GM12878 (cell line): ENCODE results near the gene DYRK4. TPM values are rescaled to one million over a fixed set of nuclear protein-coding genes. Genes with fewer than 3 reads are reported as not detected.

ENCODE experiments used
- ATAC-seq: fragments of 200-7000 bp; cut with Tn5 transposase; 3 replicates; pipeline ENCODE4 v1.9.1; 2020; ENCODE audit warnings: mild to moderate bottlenecking, moderate library complexity
- BruUV-seq: library from RNA; stranded (reverse); fragments of 400-500 nt; replicated peaks from 2 replicates; lab custom pipeline; 2021; lab: Mats Ljungman, UMichigan
- CTCF ChIA-PET: fragments of 300-600 bp; sonication (Branson Sonifier 250); formaldehyde crosslinking; extraction: SDS; loops from one replicate; lab custom pipeline; 2021; ENCODE audit warnings: inconsistent platforms; lab: Yijun Ruan, JAX
- POLR2A ChIA-PET: fragments of 350-600 bp; formaldehyde crosslinking; extraction: SDS; loops from one replicate; lab custom pipeline; 2021; ENCODE audit warnings: inconsistent platforms; lab: Charles Lee
- RAD21 ChIA-PET: fragments of 300-600 bp; sonication (Branson Sonifier 250); formaldehyde crosslinking; loops from one replicate; lab custom pipeline; 2023; ENCODE audit warnings: antibody characterized with exemption; ENCODE audit not compliant: unreplicated experiment; lab: Charles Lee
- SMC1A ChIA-PET: fragments of 300-600 bp; sonication (Branson Sonifier 250); formaldehyde crosslinking; loops from one replicate; lab custom pipeline; 2023; ENCODE audit not compliant: unreplicated experiment, uncharacterized antibody; lab: Charles Lee
- DNase-seq: peaks from one replicate; pipeline ENCODE4 v3.0.0-alpha.2; 2011; ENCODE audit warnings: low read depth, low spot score
- FAIRE-seq: peaks from 3 replicates; lab custom pipeline; 2011; peaks lifted over from hg19 to GRCh38; lab: Jason Lieb, UNC
- H2AFZ ChIP-seq: 2 replicates; pipeline ENCODE4 v1.6.0; 2011; ENCODE audit warnings: low read depth, low read length, control low read depth; ENCODE audit not compliant: control insufficient read depth
- H3K27ac ChIP-seq: 2 replicates; pipeline ENCODE4 v1.5.1; 2011; ENCODE audit warnings: control low read depth; ENCODE audit not compliant: control insufficient read depth, insufficient read depth
- H3K27me3 ChIP-seq, 2 experiments: replicated peaks in 1 of 2; 2 replicates each; pipeline versions ENCODE4 v1.6.0 to v1.6.1; 2011; ENCODE audit warnings: low read length in 1 of 2; ENCODE audit not compliant: control insufficient read depth in 2 of 2, insufficient read depth in 2 of 2
- H3K36me3 ChIP-seq, 2 experiments: 2 replicates each; pipeline ENCODE4 v1.5.1; 2011; ENCODE audit warnings: low read length in 1 of 2; ENCODE audit not compliant: control insufficient read depth in 2 of 2, insufficient read depth in 2 of 2
- H3K4me1 ChIP-seq: 2 replicates; pipeline ENCODE4 v1.6.1; 2011; ENCODE audit warnings: mild to moderate bottlenecking, low read length, moderate library complexity, mixed read lengths; ENCODE audit not compliant: control insufficient read depth, insufficient read depth
- H3K4me2 ChIP-seq: 2 replicates; pipeline ENCODE4 v1.6.0; 2011; ENCODE audit warnings: control low read depth; ENCODE audit not compliant: control insufficient read depth, insufficient read depth
- H3K4me3 ChIP-seq: fragments of 200-600 bp; sonication (generic); 2 replicates; pipeline ENCODE4 v1.5.1; 2016
- H3K79me2 ChIP-seq: 2 replicates; pipeline ENCODE4 v1.6.0; 2011; ENCODE audit warnings: low read length; ENCODE audit not compliant: control insufficient read depth, insufficient read depth
- H3K9ac ChIP-seq: 2 replicates; pipeline ENCODE4 v1.8.0; 2011; ENCODE audit warnings: low read length, control low read depth, mixed read lengths; ENCODE audit not compliant: control insufficient read depth, insufficient read depth
- H3K9me3 ChIP-seq: replicated peaks from 3 replicates; pipeline ENCODE4 v1.5.1; 2011; ENCODE audit warnings: mild to moderate bottlenecking, low read length; ENCODE audit not compliant: control insufficient read depth, insufficient read depth
- H4K20me1 ChIP-seq: 2 replicates; pipeline ENCODE4 v1.6.0; 2011; ENCODE audit not compliant: control insufficient read depth, insufficient read depth
- BHLHE40 ChIP-seq, 2 experiments: fragments of 450-650 bp in 1 of 2; IDR thresholded peaks; 2 replicates each; pipeline ENCODE4 v1.6.1; 2011 to 2017; ENCODE audit warnings: low read depth in 2 of 2, borderline replicate concordance in 1 of 2, improper control_type of control experiment in 1 of 2, low read length in 1 of 2, mild to moderate bottlenecking in 1 of 2
- DPF2 ChIP-seq: fragments of 450-650 bp; IDR thresholded peaks from 2 replicates; pipeline ENCODE4 v1.6.1; 2017; ENCODE audit warnings: mild to moderate bottlenecking
- GATAD2B ChIP-seq: fragments of 450-650 bp; conservative IDR thresholded peaks from 2 replicates; pipeline ENCODE4 v1.6.1; 2017; ENCODE audit warnings: low read depth, mild to moderate bottlenecking, moderate library complexity
- IKZF2 ChIP-seq, 2 experiments: fragments of 450-650 bp; IDR thresholded peaks; 2 replicates each; pipeline ENCODE4 v1.6.1; 2017; ENCODE audit warnings: mild to moderate bottlenecking in 2 of 2, moderate library complexity in 2 of 2
- MTA2 ChIP-seq: fragments of 450-650 bp; IDR thresholded peaks from 2 replicates; pipeline ENCODE4 v1.6.1; 2016; ENCODE audit warnings: low read depth, mild to moderate bottlenecking, moderate library complexity
- NBN ChIP-seq: fragments of 450-650 bp; IDR thresholded peaks from 2 replicates; pipeline ENCODE4 v1.6.1; 2016
- RB1 ChIP-seq: fragments of 450-650 bp; formaldehyde crosslinking; IDR thresholded peaks from 2 replicates; pipeline ENCODE4 v1.6.1; 2017; ENCODE audit warnings: mild to moderate bottlenecking, borderline replicate concordance
- RUNX3 ChIP-seq: IDR thresholded peaks from 2 replicates; pipeline ENCODE4 v1.6.1; 2012; ENCODE audit warnings: low read length, inconsistent platforms
- SPI1 ChIP-seq: IDR thresholded peaks from 2 replicates; pipeline ENCODE4 v1.6.1; 2011; ENCODE audit warnings: low read depth, mild to moderate bottlenecking, low read length, moderate library complexity, borderline replicate concordance; ENCODE audit not compliant: insufficient read depth
- STAT3 ChIP-seq: IDR thresholded peaks from 2 replicates; pipeline ENCODE4 v1.6.1; 2011; ENCODE audit warnings: low read depth, low read length, improper control_type of control experiment
- WGBS: methylation state at CpG from one replicate; pipeline ENCODE4 v1.1.6; 2016; ENCODE audit warnings: low lambda C conversion rate; ENCODE audit not compliant: insufficient replicate concordance, insufficient coverage; ENCODE audit errors: missing lambda C conversion rate; 5-methylcytosine and 5-hydroxymethylcytosine counted together
- in situ Hi-C: fragments of 300-500 bp; cut with MboI; formaldehyde crosslinking; loops from 9 replicates; pipeline ENCODE4 v1.14.3; 2018; ENCODE audit warnings: mixed read lengths
- intact Hi-C: fragments of 100-400 bp; cut with micrococcal nuclease; formaldehyde crosslinking; loops from one replicate; pipeline ENCODE4 v1.14.2; 2022; ENCODE audit not compliant: unreplicated experiment
- polyA plus RNA-seq, 11 experiments: library from polyadenylated mRNA; depleted of rRNA in 4 of 11; unstranded in 6 of 11; stranded (reverse) in 5 of 11; fragments of >200 nt; fragmentation: Nextera tagmentation in 4 of 11; fragmentation: Illumina TruSeq in 1 of 11; extraction: Ambion mirVana in 4 of 11; extraction: Trizol in 1 of 11; gene quantifications; 1 replicate in 1 of 11; 2 replicates in 10 of 11; pipeline versions ENCODE4 v1.2.1 to v1.2.3, GENCODE V29; 2011 to 2016; ENCODE audit warnings: inconsistent platforms in 2 of 11, missing spikeins in 2 of 11, low read depth in 1 of 11
- total RNA-seq, 4 experiments: library from RNA; depleted of rRNA in 3 of 4; stranded (reverse); fragments of >200 nt in 3 of 4; fragmentation: Illumina TruSeq in 1 of 4; extraction: Trizol in 1 of 4; gene quantifications; 2 replicates each; pipeline versions ENCODE4 v1.2.1 to v1.2.3, GENCODE V29; 2013 to 2021
- TF ChIP-seq, protein P1 (sequence below): fragments of 450-650 bp; IDR thresholded peaks from 2 replicates; pipeline ENCODE4 v1.6.1; 2017; ENCODE audit warnings: low read depth, mild to moderate bottlenecking, moderate library complexity

DYRK4 gene
- total and polyA plus RNA-seq, 10 of the 15 experiments (the other 5 are each of a cell fraction or from before 2014, with no cell fraction given), result 30.8 to 66.7 (median 46.8) TPM

DNA sequence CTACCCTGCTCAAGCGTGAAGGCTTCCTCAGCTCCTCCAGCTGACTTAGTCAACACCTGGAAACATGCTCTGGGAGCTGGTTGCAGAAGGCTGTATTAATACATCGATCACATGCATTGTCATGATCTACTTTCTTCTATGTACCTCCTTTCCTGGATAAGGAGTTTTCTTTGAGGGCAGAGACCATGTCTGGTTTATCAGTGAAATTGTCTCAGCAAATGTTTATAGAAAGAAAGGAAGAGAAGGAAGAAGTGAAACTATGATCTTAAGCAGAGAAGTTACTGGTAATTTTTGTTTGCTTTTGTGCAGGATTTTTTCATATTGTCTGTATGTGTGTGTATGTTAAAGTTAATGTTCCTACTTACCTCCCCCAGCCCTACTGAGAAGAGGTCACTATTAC is 4.5 kb downstream of the DYRK4 start:
- H3K4me2 ChIP-seq, result peak overlapping the region; percentile 63
- H3K4me1 ChIP-seq, result peaks cover 28% of the 10 kb centered on the region
- RAD21 ChIA-PET, result interaction anchor here (1.1 kb wide), 1 partner anchor 39 kb away, joined by 3 read pairs; no protein-coding TSS in a partner anchor
- no peaks in the 10 kb centered on the region; a peak in 1 of 4 replicates for H3K36me3 ChIP-seq
- ATAC-seq, result peak; percentile 48
- 49% methylated on average over 2 of the region's 2 CpGs for WGBS
- POLR2A ChIA-PET, result interaction anchor here (0.5 kb wide), 1 partner anchor 244 kb away, joined by 3 read pairs; no protein-coding TSS in a partner anchor
- H3K79me2 ChIP-seq, result no peaks in the 10 kb centered on the region
- peak overlapping the region; percentile 66 for H3K27ac ChIP-seq
- TF ChIP-seq GATAD2B (no peak), SPI1 (peak; percentile 60), BHLHE40 (IDR thresholded peaks at IDR 0.05; ENCODE audit: borderline replicate concordance in 1 of 2, low read depth in 2 of 2, low read length in 1 of 2) (0 out of 4 replicates have a peak, but pooled peaks of 1 of the 2 experiments have one; percentile 8)
- TF ChIP-seq, all 136 proteins: peak for 2
- intact Hi-C loops (no loop called here), in situ Hi-C loops (no loop called here)
- DNase-seq (no peak), FAIRE-seq (no peak)
- Histone ChIP-seq H4K20me1 (no peaks in the 10 kb centered on the region), H3K27me3 (no peaks in the 10 kb centered on the region), H3K4me3 (no peak overlapping the region), H3K9me3 (no peaks in the 10 kb centered on the region), H2AFZ (peak overlapping the region; percentile 32), H3K9ac (no peak overlapping the region)
- BruUV-seq, result no TSS peak
- ChIA-PET CTCF (no interaction called here), SMC1A (interaction anchor here (0.7 to 1.4 kb wide), 2 partner anchors 26 to 38 kb away, joined by 3 read pairs; no protein-coding TSS in a partner anchor)

DNA sequence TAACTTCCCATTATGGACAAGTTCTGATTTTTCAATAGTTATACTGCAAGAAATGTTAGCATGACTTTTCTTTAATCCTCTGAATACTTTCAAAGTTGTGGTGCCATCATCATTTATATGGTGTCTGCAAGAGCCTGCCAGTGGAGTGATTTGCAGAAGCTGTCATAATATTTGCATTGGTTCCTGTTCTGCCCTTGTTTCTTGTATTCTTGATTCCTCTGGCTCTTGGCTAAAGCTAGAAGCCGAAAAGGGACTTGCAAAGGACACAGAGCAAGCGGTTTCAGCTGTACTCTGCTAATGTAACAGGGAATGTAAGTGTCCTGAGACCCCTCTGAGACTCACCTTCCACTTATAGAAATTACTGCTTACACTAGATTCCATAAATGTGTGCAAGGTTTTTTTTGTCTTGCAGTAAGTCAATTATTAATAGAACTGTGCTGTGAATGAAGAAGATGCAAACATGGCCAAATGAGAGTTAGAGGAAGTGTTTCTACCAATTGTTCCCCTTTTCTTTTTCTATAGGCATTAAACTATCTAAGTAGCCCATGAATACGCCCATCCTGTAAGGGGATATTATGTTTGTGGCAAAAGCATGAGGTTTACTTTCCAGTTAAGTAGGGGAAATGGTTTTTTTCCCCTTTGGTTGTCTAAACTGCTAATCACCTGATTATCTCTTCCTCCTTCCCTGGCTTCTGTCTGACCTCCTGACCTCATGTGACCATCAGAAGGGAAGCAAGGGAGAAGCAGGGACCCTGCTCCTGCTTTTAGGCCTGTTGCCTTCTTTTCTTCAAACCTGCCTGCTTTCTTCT is 5.3 kb downstream of the DYRK4 start:
- ChIA-PET RAD21 (no interaction called here), SMC1A (interaction anchor here (1.4 kb wide), 1 partner anchor 27 kb away, joined by 3 read pairs; no protein-coding TSS in a partner anchor), CTCF (interaction anchor here (0.6 kb wide), 1 partner anchor 36 kb away, joined by 3 read pairs; no protein-coding TSS in a partner anchor), POLR2A (interaction anchor here (0.7 kb wide), 1 partner anchor 715 kb away, joined by 4 read pairs; no protein-coding TSS in a partner anchor)
- Histone ChIP-seq H3K4me2 (peak overlapping the region; percentile 72), H3K4me1 (peaks cover 28% of the 10 kb centered on the region), H3K9ac (peak overlapping the region; percentile 15; the same call in 1 of the 2 replicates), H3K27ac (peak overlapping the region; percentile 45), H3K36me3 (no peaks in the 10 kb centered on the region; a peak in 1 of 4 replicates), H2AFZ (peak overlapping the region; percentile 16), H4K20me1 (no peaks in the 10 kb centered on the region), H3K4me3 (no peak overlapping the region), H3K27me3 (no peaks in the 10 kb centered on the region), H3K79me2 (no peaks in the 10 kb centered on the region), H3K9me3 (no peaks in the 10 kb centered on the region)
- peak; percentile 76 for ATAC-seq
- 10% methylated on average over 3 of the region's 3 CpGs for WGBS
- FAIRE-seq, result no peak
- no TSS peak for BruUV-seq
- in situ Hi-C loops, result no loop called here
- intact Hi-C loops, result no loop called here
- peak; percentile 30 for DNase-seq
- peak; percentile 52; the same call in 1 of the 2 replicates for TF ChIP-seq NBN
- peak; percentile 70 to 75; a peak in 2 of 4 replicates for TF ChIP-seq IKZF2 (IDR thresholded peaks at IDR 0.05)
- peak; percentile 22 for TF ChIP-seq RUNX3
- peak; percentile 48; the same call in 1 of the 2 replicates for TF ChIP-seq DPF2
- TF ChIP-seq STAT3, result no peak
- TF ChIP-seq, protein P1, sequence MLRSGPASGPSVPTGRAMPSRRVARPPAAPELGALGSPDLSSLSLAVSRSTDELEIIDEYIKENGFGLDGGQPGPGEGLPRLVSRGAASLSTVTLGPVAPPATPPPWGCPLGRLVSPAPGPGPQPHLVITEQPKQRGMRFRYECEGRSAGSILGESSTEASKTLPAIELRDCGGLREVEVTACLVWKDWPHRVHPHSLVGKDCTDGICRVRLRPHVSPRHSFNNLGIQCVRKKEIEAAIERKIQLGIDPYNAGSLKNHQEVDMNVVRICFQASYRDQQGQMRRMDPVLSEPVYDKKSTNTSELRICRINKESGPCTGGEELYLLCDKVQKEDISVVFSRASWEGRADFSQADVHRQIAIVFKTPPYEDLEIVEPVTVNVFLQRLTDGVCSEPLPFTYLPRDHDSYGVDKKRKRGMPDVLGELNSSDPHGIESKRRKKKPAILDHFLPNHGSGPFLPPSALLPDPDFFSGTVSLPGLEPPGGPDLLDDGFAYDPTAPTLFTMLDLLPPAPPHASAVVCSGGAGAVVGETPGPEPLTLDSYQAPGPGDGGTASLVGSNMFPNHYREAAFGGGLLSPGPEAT, result peak; percentile 51; the same call in 1 of the 2 replicates
- TF ChIP-seq MTA2, result peak; percentile 74
- TF ChIP-seq RB1, result no peak
- 0 out of 2 replicates have a peak, but pooled peaks have one; percentile 16 for TF ChIP-seq SPI1
